Measurements from ENCODE around the gene TRAPPC10. TPM values are rescaled to one million over a fixed set of nuclear protein-coding genes. Genes with fewer than 3 reads are reported as not detected.

Gene TRAPPC10
- total RNA-seq, 1 experiment from 2014 or later = 39.3 TPM

DNA sequence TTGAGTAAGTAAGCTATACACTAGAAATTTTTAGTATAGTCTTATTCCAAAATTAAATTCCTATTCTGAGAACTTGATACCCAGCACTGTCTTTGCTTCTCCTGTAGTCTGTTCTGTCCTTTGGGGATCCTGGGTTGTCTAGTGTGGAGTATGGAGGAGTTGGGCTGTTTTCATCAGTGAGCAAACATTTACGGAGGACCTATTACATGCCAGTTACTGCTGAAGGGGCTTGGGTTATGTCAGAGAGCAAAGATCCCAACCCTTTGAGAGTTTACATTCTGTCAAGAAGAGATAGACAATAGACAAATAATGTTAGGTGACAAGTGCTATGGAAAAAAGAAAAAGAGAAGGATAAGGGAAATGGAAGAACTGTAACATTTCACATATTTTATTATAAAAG is 9.0 kb downstream of the TRAPPC10 start:
- Mint-ChIP-seq H3K9me3 (ENCODE audit: unreplicated experiment) (no peaks in the 10 kb centered on the region), H3K4me1 (ENCODE audit: insufficient read depth, unreplicated experiment) (peaks cover 25% of the 10 kb centered on the region), H3K27ac (ENCODE audit: low read depth, unreplicated experiment) (no peak overlapping the region), H3K27me3 (ENCODE audit: insufficient read depth, unreplicated experiment) (no peaks in the 10 kb centered on the region), H3K36me3 (ENCODE audit: insufficient read depth, unreplicated experiment) (peaks cover 7% of the 10 kb centered on the region), H3K4me3 (ENCODE audit: unreplicated experiment) (no peak overlapping the region)
- BruUV-seq (replicated peaks) = no TSS peak
- ChIA-PET CTCF (no interaction called here), POLR2A (interaction anchor here (0.9 to 1.5 kb wide), 2 partner anchors 9 to 43 kb away, joined by 3 to 12 read pairs; partner anchors contain the start of gene TRAPPC10)
- TF ChIP-seq, protein P1, sequence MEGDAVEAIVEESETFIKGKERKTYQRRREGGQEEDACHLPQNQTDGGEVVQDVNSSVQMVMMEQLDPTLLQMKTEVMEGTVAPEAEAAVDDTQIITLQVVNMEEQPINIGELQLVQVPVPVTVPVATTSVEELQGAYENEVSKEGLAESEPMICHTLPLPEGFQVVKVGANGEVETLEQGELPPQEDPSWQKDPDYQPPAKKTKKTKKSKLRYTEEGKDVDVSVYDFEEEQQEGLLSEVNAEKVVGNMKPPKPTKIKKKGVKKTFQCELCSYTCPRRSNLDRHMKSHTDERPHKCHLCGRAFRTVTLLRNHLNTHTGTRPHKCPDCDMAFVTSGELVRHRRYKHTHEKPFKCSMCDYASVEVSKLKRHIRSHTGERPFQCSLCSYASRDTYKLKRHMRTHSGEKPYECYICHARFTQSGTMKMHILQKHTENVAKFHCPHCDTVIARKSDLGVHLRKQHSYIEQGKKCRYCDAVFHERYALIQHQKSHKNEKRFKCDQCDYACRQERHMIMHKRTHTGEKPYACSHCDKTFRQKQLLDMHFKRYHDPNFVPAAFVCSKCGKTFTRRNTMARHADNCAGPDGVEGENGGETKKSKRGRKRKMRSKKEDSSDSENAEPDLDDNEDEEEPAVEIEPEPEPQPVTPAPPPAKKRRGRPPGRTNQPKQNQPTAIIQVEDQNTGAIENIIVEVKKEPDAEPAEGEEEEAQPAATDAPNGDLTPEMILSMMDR (IDR thresholded peaks at IDR 0.05; ENCODE audit: unreplicated experiment) = no peak
- DNase-seq (ENCODE audit: unreplicated experiment) = no peak
- intact Hi-C loops (cut with micrococcal nuclease) = no loop called here

DNA sequence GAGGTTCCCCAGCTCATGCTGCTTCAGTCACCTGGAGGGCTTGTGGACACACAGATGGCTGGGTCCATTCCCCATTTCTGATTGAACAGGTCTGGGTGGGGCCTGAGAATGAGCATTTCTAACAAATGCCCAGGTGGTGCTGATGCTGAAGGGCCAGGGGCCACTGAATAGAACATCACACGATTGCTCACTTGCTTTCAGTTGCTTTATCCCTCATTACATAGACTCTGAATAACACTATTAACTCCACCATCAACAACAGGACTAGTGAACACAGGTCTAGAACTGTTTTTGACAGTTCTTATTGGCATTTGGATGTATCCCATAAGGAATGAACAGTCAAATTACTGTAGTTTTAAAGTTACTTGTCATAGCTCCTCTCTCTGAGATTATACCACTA is 12.1 kb downstream of the TRAPPC10 start:
- peaks cover 24% of the 10 kb centered on the region for H3K4me1 Mint-ChIP-seq (ENCODE audit: insufficient read depth, unreplicated experiment)
- H3K27me3 Mint-ChIP-seq (ENCODE audit: insufficient read depth, unreplicated experiment) = no peaks in the 10 kb centered on the region
- TF ChIP-seq, protein P1 (IDR thresholded peaks at IDR 0.05; ENCODE audit: unreplicated experiment) = no peak
- ChIA-PET POLR2A (interaction anchor here (1.0 to 1.7 kb wide), 3 partner anchors 9 to 12 kb away, joined by 3 to 6 read pairs (median 3); partner anchors contain the start of gene TRAPPC10), CTCF (interaction anchor here (1.2 kb wide), 1 partner anchor 138 kb away, joined by 4 read pairs; no protein-coding TSS in a partner anchor)
- peak overlapping the region; percentile 24 for H3K27ac Mint-ChIP-seq (ENCODE audit: low read depth, unreplicated experiment)
- H3K36me3 Mint-ChIP-seq (ENCODE audit: insufficient read depth, unreplicated experiment) = no peaks in the 10 kb centered on the region
- H3K4me3 Mint-ChIP-seq (ENCODE audit: unreplicated experiment) = no peak overlapping the region
- DNase-seq (ENCODE audit: unreplicated experiment) = no peak
- no TSS peak for BruUV-seq (replicated peaks)
- no peaks in the 10 kb centered on the region for H3K9me3 Mint-ChIP-seq (ENCODE audit: unreplicated experiment)
- intact Hi-C loops (cut with micrococcal nuclease) = no loop called here

DNA sequence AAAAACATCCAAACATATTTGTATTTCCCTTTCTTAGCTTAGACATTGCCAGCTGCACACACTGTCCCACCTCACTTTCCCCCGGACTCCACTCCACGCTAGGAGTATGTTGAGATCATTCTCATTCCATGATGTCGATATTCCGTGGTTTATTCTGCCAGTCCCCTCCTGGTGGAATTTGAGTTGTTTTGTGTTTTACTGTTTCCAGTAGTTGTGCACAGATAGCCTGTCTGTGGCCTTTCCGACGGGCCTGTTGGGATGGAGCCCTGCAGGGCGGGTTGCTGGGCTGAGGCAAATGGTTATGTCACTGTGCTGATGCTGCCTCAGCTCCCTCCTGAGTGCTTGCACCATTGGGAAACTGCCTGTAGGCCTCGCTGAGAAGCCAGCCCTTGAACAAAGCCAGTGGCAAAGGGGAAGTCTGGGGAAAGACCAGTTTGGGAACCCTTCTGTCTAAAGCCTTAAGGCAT is 12.8 kb downstream of the TRAPPC10 start:
- no peaks in the 10 kb centered on the region for H3K36me3 Mint-ChIP-seq (ENCODE audit: insufficient read depth, unreplicated experiment)
- intact Hi-C loops (cut with micrococcal nuclease) = no loop called here
- CTCF ChIA-PET = interaction anchor here (0.6 kb wide), 1 partner anchor 22 kb away, joined by 3 read pairs; no protein-coding TSS in a partner anchor
- H3K27ac Mint-ChIP-seq (ENCODE audit: low read depth, unreplicated experiment) = peak overlapping the region; percentile 24
- TF ChIP-seq, protein P1 (IDR thresholded peaks at IDR 0.05; ENCODE audit: unreplicated experiment) = no peak
- no TSS peak for BruUV-seq (replicated peaks)
- no peak overlapping the region for H3K4me3 Mint-ChIP-seq (ENCODE audit: unreplicated experiment)
- POLR2A ChIA-PET = interaction anchor here (1.0 to 1.7 kb wide), 2 partner anchors 11 to 13 kb away, joined by 3 to 6 read pairs; partner anchors contain the start of gene TRAPPC10
- H3K4me1 Mint-ChIP-seq (ENCODE audit: insufficient read depth, unreplicated experiment) = peaks cover 24% of the 10 kb centered on the region
- DNase-seq (ENCODE audit: unreplicated experiment) = no peak
- H3K9me3 Mint-ChIP-seq (ENCODE audit: unreplicated experiment) = no peaks in the 10 kb centered on the region
- H3K27me3 Mint-ChIP-seq (ENCODE audit: insufficient read depth, unreplicated experiment) = no peaks in the 10 kb centered on the region

DNA sequence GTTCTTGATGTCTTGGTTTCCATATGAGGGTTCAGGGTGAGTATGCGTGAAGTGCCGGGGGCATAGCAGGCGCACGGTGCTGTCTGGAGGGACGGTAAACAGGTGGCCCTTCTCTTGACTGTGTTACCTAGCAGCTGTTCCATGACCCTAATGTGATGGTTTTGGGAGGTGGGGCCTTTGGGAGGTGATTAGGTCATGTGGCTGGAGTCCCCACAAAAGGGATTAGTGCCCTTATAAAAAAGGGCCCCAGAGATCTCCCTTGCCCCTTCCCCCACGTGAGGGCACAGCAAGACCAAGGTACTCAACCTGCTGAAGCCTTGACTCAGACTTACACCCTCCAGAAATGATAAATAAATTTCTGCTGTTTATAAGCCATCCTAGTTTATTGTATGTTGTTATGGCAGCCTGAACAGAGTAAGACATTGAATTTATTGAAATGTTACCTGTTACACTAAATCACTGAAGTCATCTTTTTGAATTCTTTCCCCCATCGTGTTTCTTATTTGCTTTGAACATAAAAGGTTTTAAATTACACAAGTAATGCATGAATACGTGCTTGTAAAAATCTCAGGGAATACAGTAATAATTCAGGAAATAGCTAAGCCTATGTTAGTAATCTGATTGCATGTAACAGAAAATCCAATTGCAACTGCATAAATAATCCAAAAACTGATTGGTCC is 15.6 kb downstream of the TRAPPC10 start:
- TF ChIP-seq, protein P1 (IDR thresholded peaks at IDR 0.05; ENCODE audit: unreplicated experiment) = no peak
- H3K4me3 Mint-ChIP-seq (ENCODE audit: unreplicated experiment) = no peak overlapping the region
- ChIA-PET CTCF (no interaction called here), POLR2A (interaction anchor here (1.0 kb wide), 1 partner anchor 14 kb away, joined by 3 read pairs; no protein-coding TSS in a partner anchor)
- no peak for DNase-seq (ENCODE audit: unreplicated experiment)
- H3K36me3 Mint-ChIP-seq (ENCODE audit: insufficient read depth, unreplicated experiment) = peaks cover 6% of the 10 kb centered on the region
- H3K27ac Mint-ChIP-seq (ENCODE audit: low read depth, unreplicated experiment) = no peak overlapping the region
- no TSS peak for BruUV-seq (replicated peaks)
- H3K9me3 Mint-ChIP-seq (ENCODE audit: unreplicated experiment) = no peaks in the 10 kb centered on the region
- H3K27me3 Mint-ChIP-seq (ENCODE audit: insufficient read depth, unreplicated experiment) = no peaks in the 10 kb centered on the region
- peaks cover 16% of the 10 kb centered on the region for H3K4me1 Mint-ChIP-seq (ENCODE audit: insufficient read depth, unreplicated experiment)
- intact Hi-C loops (cut with micrococcal nuclease) = no loop called here

Data from MCF 10A (cell line).